Measurements from ENCODE around the gene LYST.

Gene LYST

GRCh38 chr1:235670157-235670776 lies 196.4 kb downstream of the LYST start:
- no peak for DNase-seq (ENCODE audit: low read depth in 1 of 2, low spot score in 1 of 2)
- Histone ChIP-seq H3K27ac (replicated peaks) (no peak overlapping the region), H3K4me3 (replicated peaks; ENCODE audit: insufficient read depth, low read length) (no peak overlapping the region), H3K27me3 (ENCODE audit: insufficient read depth, poor library complexity, severe bottlenecking) (no peaks in the 10 kb centered on the region)
- TF ChIP-seq REST (IDR thresholded peaks at IDR 0.05; ENCODE audit: insufficient replicate concordance, low read depth): no peak

GRCh38 chr1:235669277-235669676 lies 197.4 kb downstream of the LYST start:
- Histone ChIP-seq H3K27ac (replicated peaks) (no peak overlapping the region), H3K27me3 (ENCODE audit: insufficient read depth, poor library complexity, severe bottlenecking) (no peaks in the 10 kb centered on the region), H3K4me3 (replicated peaks; ENCODE audit: insufficient read depth, low read length) (no peak overlapping the region)
- DNase-seq (ENCODE audit: low read depth in 1 of 2, low spot score in 1 of 2): no peak
- TF ChIP-seq REST (IDR thresholded peaks at IDR 0.05; ENCODE audit: insufficient replicate concordance, low read depth): no peak
- TF ChIP-seq POLR2AphosphoS5 (IDR thresholded peaks at IDR 0.05; ENCODE audit: low read depth): peak; percentile 17; the same call in 1 of the 2 replicates

GRCh38 chr1:235663628-235664027 lies 203.1 kb downstream of the LYST start:
- Histone ChIP-seq H3K4me3 (replicated peaks; ENCODE audit: insufficient read depth, low read length) (no peak overlapping the region), H3K27ac (replicated peaks) (no peak overlapping the region), H3K27me3 (ENCODE audit: insufficient read depth, poor library complexity, severe bottlenecking) (no peaks in the 10 kb centered on the region)
- TF ChIP-seq POLR2AphosphoS5 (IDR thresholded peaks at IDR 0.05; ENCODE audit: low read depth) (no peak), REST (IDR thresholded peaks at IDR 0.05; ENCODE audit: insufficient replicate concordance, low read depth) (no peak), CTCF (IDR thresholded peaks at IDR 0.05; ENCODE audit: insufficient read depth, low read length) (no peak), SPI1 (IDR thresholded peaks at IDR 0.05; ENCODE audit: borderline replicate concordance, low read depth) (no peak), GABPA (IDR thresholded peaks at IDR 0.05; ENCODE audit: low read depth) (no peak)
- DNase-seq (ENCODE audit: low read depth in 1 of 2, low spot score in 1 of 2): no peak

GRCh38 chr1:235661568-235661967 lies 205.1 kb downstream of the LYST start:
- no peak for DNase-seq (ENCODE audit: low read depth in 1 of 2, low spot score in 1 of 2)
- H3K4me3 ChIP-seq (replicated peaks; ENCODE audit: insufficient read depth, low read length): no peak overlapping the region
- TF ChIP-seq SPI1 (IDR thresholded peaks at IDR 0.05; ENCODE audit: borderline replicate concordance, low read depth) (no peak), GABPA (IDR thresholded peaks at IDR 0.05; ENCODE audit: low read depth) (no peak), POLR2AphosphoS5 (IDR thresholded peaks at IDR 0.05; ENCODE audit: low read depth) (no peak), CTCF (IDR thresholded peaks at IDR 0.05; ENCODE audit: insufficient read depth, low read length) (no peak), REST (IDR thresholded peaks at IDR 0.05; ENCODE audit: insufficient replicate concordance, low read depth) (no peak)

More at GRCh38 chr1:235661568-235661967, 205.1 kb downstream of the LYST start:
- Histone ChIP-seq H3K27me3 (ENCODE audit: insufficient read depth, poor library complexity, severe bottlenecking) (no peaks in the 10 kb centered on the region), H3K27ac (replicated peaks) (no peak overlapping the region)
